H1 (cell line): Measurements from ENCODE around the gene B3GALT5. TPM values are rescaled to one million over a fixed set of nuclear protein-coding genes. Genes with fewer than 3 reads are reported as not detected.

Experiments
- CTCF ChIA-PET: fragments of 300-600 bp; sonication (Branson Sonifier 250); formaldehyde crosslinking; loops from one replicate; lab custom pipeline; 2021; ENCODE audit not compliant: partially characterized antibody; lab: Charles Lee
- POLR2A ChIA-PET: fragments of 300-600 bp; sonication (Branson Sonifier 250); formaldehyde crosslinking; loops from one replicate; lab custom pipeline; 2021; ENCODE audit warnings: inconsistent platforms; ENCODE audit not compliant: partially characterized antibody; lab: Charles Lee
- DNase-seq, 2 experiments: peaks; one replicate each; pipeline versions ENCODE4 v3.0.0 to v3.0.0-alpha.2; 2010 to 2022; ENCODE audit warnings: low spot score in 2 of 2, low read depth in 1 of 2, mixed read lengths in 1 of 2
- FAIRE-seq: peaks from 2 replicates; lab custom pipeline; 2011; peaks lifted over from hg19 to GRCh38; lab: Jason Lieb, UNC
- H2AFZ ChIP-seq: 2 replicates; pipeline ENCODE4 v1.8.1; 2012; ENCODE audit warnings: low read length, inconsistent platforms
- H2AK5ac ChIP-seq: 2 replicates; pipeline ENCODE4 v1.6.1; 2013; ENCODE audit warnings: low read depth, low read length
- H2BK120ac ChIP-seq: replicated peaks from 2 replicates; pipeline ENCODE3; 2013; ENCODE audit warnings: low read depth, low read length, inconsistent platforms
- H2BK12ac ChIP-seq: 2 replicates; pipeline ENCODE4 v1.6.1; 2013; ENCODE audit warnings: low read depth, low read length
- H2BK15ac ChIP-seq: 2 replicates; pipeline ENCODE4 v1.6.1; 2013; ENCODE audit warnings: low read length
- H2BK20ac ChIP-seq: 2 replicates; pipeline ENCODE4 v1.6.1; 2013; ENCODE audit warnings: low read length
- H2BK5ac ChIP-seq: 2 replicates; pipeline ENCODE4 v1.6.1; 2013; ENCODE audit warnings: low read depth, low read length
- H3K14ac ChIP-seq: 2 replicates; pipeline ENCODE4 v1.6.1; 2013; ENCODE audit warnings: inconsistent platforms; ENCODE audit not compliant: insufficient read length
- H3K18ac ChIP-seq: 2 replicates; pipeline ENCODE4 v1.6.1; 2013; ENCODE audit warnings: low read length; ENCODE audit errors: extremely low read depth
- H3K23ac ChIP-seq: 2 replicates; pipeline ENCODE4 v1.6.1; 2013; ENCODE audit warnings: inconsistent platforms; ENCODE audit not compliant: insufficient read length
- H3K23me2 ChIP-seq: 2 replicates; pipeline ENCODE4 v1.6.1; 2013; ENCODE audit warnings: low read depth, low read length
- H3K27ac ChIP-seq: 2 replicates; pipeline ENCODE4 v1.6.1; 2011; ENCODE audit warnings: low read depth, low read length, inconsistent platforms
- H3K27me3 ChIP-seq, 4 experiments: replicated peaks in 1 of 4; 1 replicate in 1 of 4; 2 replicates in 3 of 4; pipeline versions ENCODE4 v1.6.1 to v1.8.1; 2011 to 2013; ENCODE audit warnings: low read length in 3 of 4, mild to moderate bottlenecking in 3 of 4, inconsistent platforms in 2 of 4, mixed read lengths in 2 of 4, moderate library complexity in 1 of 4; ENCODE audit not compliant: control insufficient read depth in 3 of 4, insufficient read depth in 3 of 4; ENCODE audit errors: extremely low read depth in 1 of 4
- H3K36me3 ChIP-seq, 4 experiments: 2 replicates each; pipeline versions ENCODE4 v1.6.1 to v1.8.1; 2011 to 2013; ENCODE audit warnings: mild to moderate bottlenecking in 4 of 4, low read length in 3 of 4, moderate library complexity in 2 of 4, control low read depth in 1 of 4, inconsistent platforms in 1 of 4; ENCODE audit not compliant: insufficient read depth in 4 of 4, control insufficient read depth in 2 of 4
- H3K4ac ChIP-seq: replicated peaks from 2 replicates; pipeline ENCODE3; 2013; ENCODE audit warnings: low read length, low read depth, mixed read lengths, inconsistent platforms; ENCODE audit not compliant: insufficient read length
- H3K4me1 ChIP-seq, 4 experiments: replicated peaks in 1 of 4; 1 replicate in 1 of 4; 2 replicates in 3 of 4; pipeline versions ENCODE4 v1.6.1 to v1.8.1; 2011 to 2013; ENCODE audit warnings: low read length in 3 of 4, inconsistent platforms in 2 of 4, mixed read lengths in 1 of 4; ENCODE audit not compliant: insufficient read depth in 4 of 4, control insufficient read depth in 3 of 4
- H3K4me2 ChIP-seq, 2 experiments: 2 replicates each; pipeline versions ENCODE4 v1.6.1 to v1.8.1; 2011 to 2013; ENCODE audit warnings: low read depth in 2 of 2, low read length in 2 of 2, control low read depth in 1 of 2, inconsistent platforms in 1 of 2, mild to moderate bottlenecking in 1 of 2; ENCODE audit not compliant: insufficient read depth in 1 of 2
- H3K4me3 ChIP-seq, 4 experiments: fragments of 200-600, 300-600 bp in 1 of 4; sonication (generic), shearing (Covaris generic), sonication (Bioruptor Twin) in 1 of 4; 2 replicates each; pipeline versions ENCODE4 v1.5.1 to v1.8.1; 2011 to 2016; ENCODE audit warnings: low read length in 4 of 4, low read depth in 3 of 4, control low read depth in 2 of 4, inconsistent platforms in 2 of 4, mild to moderate bottlenecking in 2 of 4, mixed read lengths in 1 of 4, moderate library complexity in 1 of 4; ENCODE audit not compliant: insufficient read depth in 2 of 4; ENCODE audit errors: extremely low read depth in 1 of 4
- H3K56ac ChIP-seq: replicated peaks from 2 replicates; pipeline ENCODE3; 2013; ENCODE audit warnings: low read depth, mild to moderate bottlenecking, mixed read lengths, low read length, inconsistent platforms; ENCODE audit not compliant: insufficient read length
- H3K79me1 ChIP-seq: 2 replicates; pipeline ENCODE4 v1.6.1; 2013; ENCODE audit warnings: low read depth, low read length, control low read depth
- H3K79me2 ChIP-seq, 2 experiments: 2 replicates each; pipeline versions ENCODE4 v1.6.1 to v1.8.1; 2012 to 2013; ENCODE audit warnings: low read length in 2 of 2, mild to moderate bottlenecking in 2 of 2, inconsistent platforms in 1 of 2; ENCODE audit not compliant: insufficient read depth in 2 of 2, control insufficient read depth in 1 of 2
- H3K9ac ChIP-seq, 4 experiments: replicated peaks in 1 of 4; 1 replicate in 1 of 4; 2 replicates in 3 of 4; pipeline versions ENCODE4 v1.6.1 to v1.8.1; 2011 to 2013; ENCODE audit warnings: low read depth in 3 of 4, low read length in 3 of 4, control low read depth in 2 of 4, mild to moderate bottlenecking in 2 of 4, moderate library complexity in 2 of 4, inconsistent platforms in 1 of 4; ENCODE audit errors: extremely low read depth in 1 of 4
- H3K9me3 ChIP-seq, 2 experiments: 2 replicates each; pipeline versions ENCODE4 v1.6.1 to v1.8.1; 2012 to 2013; ENCODE audit warnings: mild to moderate bottlenecking in 2 of 2, moderate library complexity in 2 of 2, control low read depth in 1 of 2, inconsistent platforms in 1 of 2, low read depth in 1 of 2, low read length in 1 of 2, mixed read lengths in 1 of 2; ENCODE audit not compliant: insufficient read depth in 2 of 2
- H4K20me1 ChIP-seq, 2 experiments: replicated peaks in 1 of 2; 2 replicates each; pipeline versions ENCODE3 to v1.8.1; 2011 to 2013; ENCODE audit warnings: inconsistent platforms in 2 of 2, low read length in 2 of 2, mild to moderate bottlenecking in 1 of 2; ENCODE audit not compliant: insufficient read depth in 2 of 2, control insufficient read depth in 1 of 2
- H4K5ac ChIP-seq: 2 replicates; pipeline ENCODE4 v1.6.1; 2013; ENCODE audit warnings: low read length, low read depth, mixed read lengths, inconsistent platforms; ENCODE audit not compliant: insufficient read length
- H4K8ac ChIP-seq: 2 replicates; pipeline ENCODE4 v1.8.0; 2013; ENCODE audit warnings: mild to moderate bottlenecking, moderate library complexity, low read length, inconsistent platforms; ENCODE audit not compliant: insufficient read depth; ENCODE audit errors: extremely low read depth
- H4K91ac ChIP-seq: replicated peaks from 2 replicates; pipeline ENCODE3; 2013; ENCODE audit warnings: low read length, mixed read lengths, inconsistent platforms; ENCODE audit not compliant: insufficient read length
- CREB1 ChIP-seq: IDR thresholded peaks from 2 replicates; pipeline ENCODE4 v1.6.1; 2012; ENCODE audit warnings: inconsistent platforms
- GTF2F1 ChIP-seq: IDR thresholded peaks from 2 replicates; pipeline ENCODE4 v1.6.1; 2012; ENCODE audit warnings: low read depth, low read length, improper control_type of control experiment, borderline replicate concordance
- KDM1A ChIP-seq: fragments of 200-600, 300-600 bp; sonication (generic); IDR thresholded peaks from 2 replicates; pipeline ENCODE4 v1.7.1; 2016; ENCODE audit warnings: mild to moderate bottlenecking, low read length, borderline replicate concordance
- POU5F1 ChIP-seq: IDR thresholded peaks from 2 replicates; pipeline ENCODE4 v1.6.1; 2011; ENCODE audit warnings: low read depth, mild to moderate bottlenecking, low read length, moderate library complexity
- RBBP5 ChIP-seq: IDR thresholded peaks from 2 replicates; pipeline ENCODE4 v1.7.1; 2012; ENCODE audit warnings: low read depth, mild to moderate bottlenecking, inconsistent platforms, low read length, moderate library complexity, borderline replicate concordance
- SP1 ChIP-seq: IDR thresholded peaks from 2 replicates; pipeline ENCODE4 v1.6.1; 2011; ENCODE audit warnings: low read depth, low read length
- TBP ChIP-seq: IDR thresholded peaks from 2 replicates; pipeline ENCODE4 v1.6.1; 2011; ENCODE audit warnings: low read depth, low read length, improper control_type of control experiment
- WGBS, 2 experiments: shearing (Covaris generic) in 1 of 2; methylation state at CpG; one replicate each; pipeline versions ENCODE4 v1.1.6 to v1.1.7; 2013 to 2015; ENCODE audit warnings: low lambda C conversion rate in 2 of 2, mixed read lengths in 2 of 2, inconsistent platforms in 1 of 2, low coverage in 1 of 2, missing lambda C conversion rate in 1 of 2; ENCODE audit not compliant: insufficient replicate concordance in 2 of 2, insufficient coverage in 1 of 2, insufficient read length in 1 of 2; ENCODE audit errors: extremely low coverage in 1 of 2, missing lambda C conversion rate in 1 of 2; 5-methylcytosine and 5-hydroxymethylcytosine counted together
- polyA plus RNA-seq, 7 experiments: library from polyadenylated mRNA; depleted of rRNA in 3 of 7; stranded (reverse) in 5 of 7; unstranded in 2 of 7; fragments of >200 nt in 5 of 7; fragments of 200-250 nt in 2 of 7; gene quantifications; 1 replicate in 5 of 7; 2 replicates in 1 of 7; 4 replicates in 1 of 7; pipeline versions ENCODE4 v1.2.1 to v1.2.3, GENCODE V29; 2011 to 2013; ENCODE audit warnings: missing spikeins in 2 of 7, mixed read lengths in 2 of 7
- total RNA-seq: library from RNA; stranded (reverse); fragmentation: NEBNext Ultra II Directional; extraction: Animal tissue kit (Norgen Biotek cat#: 25700); gene quantifications from 2 replicates; pipeline ENCODE4 v1.2.1, GENCODE V29; 2021

Gene B3GALT5
- total and polyA plus RNA-seq, 2 of the 8 experiments (the other 6 are each of a cell fraction or from before 2014, with no cell fraction given), result 11.9 to 25.1 TPM

DNA sequence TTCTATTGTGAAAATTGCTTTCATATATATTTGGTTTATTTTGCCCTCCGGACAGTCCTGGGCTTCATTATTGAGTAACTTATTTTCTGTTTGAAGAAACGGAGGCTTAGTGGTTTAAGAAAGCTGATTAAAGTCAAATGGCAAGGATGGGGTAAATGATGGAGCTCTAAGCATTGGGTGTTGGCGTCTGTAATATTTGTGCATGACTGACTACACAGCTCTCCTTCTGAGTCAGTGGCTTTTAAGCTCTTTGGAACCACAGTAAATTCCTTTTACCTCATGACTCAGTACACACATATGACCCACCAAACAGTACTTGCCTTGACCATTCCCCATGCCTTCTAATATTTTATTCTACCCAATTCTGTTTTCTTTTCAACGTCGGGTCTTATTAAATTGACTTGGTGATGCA, 21.0 kb downstream of the B3GALT5 start:
- CTCF ChIA-PET, result interaction anchor here (1.5 to 2.5 kb wide), 6 partner anchors 19 to 115 kb away, joined by 4 to 7 read pairs (median 5); no protein-coding TSS in a partner anchor
- Histone ChIP-seq H3K4me2 (no peak overlapping the region), H3K4ac (no peak overlapping the region), H4K91ac (no peak overlapping the region), H3K9ac (no peak overlapping the region), H2BK120ac (no peak overlapping the region), H2AFZ (no peak overlapping the region), H2BK12ac (no peak overlapping the region), H2AK5ac (no peak overlapping the region), H3K23ac (no peak overlapping the region), H3K36me3 (peaks cover 0 to 3% (median 0%) of the 10 kb centered on the region in 4 experiments; a peak in 2 of 8 replicates), H3K23me2 (no peaks in the 10 kb centered on the region), H4K5ac (no peak overlapping the region), H3K79me2 (peaks cover 11 to 98% of the 10 kb centered on the region in 2 experiments), H3K27me3 (no peaks in the 10 kb centered on the region), H4K20me1 (no peaks in the 10 kb centered on the region), H3K9me3 (no peaks in the 10 kb centered on the region), H3K4me1 (peaks cover 14 to 38% (median 29%) of the 10 kb centered on the region in 4 experiments), H3K79me1 (peaks cover 14% of the 10 kb centered on the region; the same call in 1 of the 2 replicates), H3K27ac (no peak overlapping the region), H2BK15ac (no peak overlapping the region), H3K18ac (no peak overlapping the region), H2BK20ac (no peak overlapping the region)
- FAIRE-seq, result no peak
- 89% methylated on average over 5 of the region's 5 CpGs; no CpG with 5 or more reads in 1 of the 2 experiments for WGBS, 2 experiments
- TF ChIP-seq KDM1A (no peak), GTF2F1 (no peak), CREB1 (no peak), TBP (no peak), RBBP5 (no peak), SP1 (no peak), POU5F1 (no peak)
- TF ChIP-seq, all 59 proteins: peak for 0
- Histone ChIP-seq H3K56ac (no peak overlapping the region), H3K14ac (no peak overlapping the region), H2BK5ac (no peak overlapping the region), H4K8ac (no peak overlapping the region), H3K4me3 (no peak overlapping the region)
- POLR2A ChIA-PET, result interaction anchor here (1.3 to 20.1 kb wide), 2 partner anchors 16 to 37 kb away, joined by 3 to 222 read pairs; partner anchors contain the start of gene B3GALT5
- no peak for DNase-seq
